CD4-positive, CD25-positive, alpha-beta regulatory T cell (primary cell): ENCODE data around the gene UBE2E2. TPM values are rescaled to one million over a fixed set of nuclear protein-coding genes. Genes with fewer than 3 reads are reported as not detected.

Experiments
- ATAC-seq, 2 donors: fragments of 150-1000 bp; cut with Tn5 transposase; one replicate each; pipeline ENCODE4 v1.10.0; 2021; ENCODE audit warnings: low read depth in 2 of 2, moderate number of reproducible peaks in 2 of 2, moderate library complexity in 1 of 2
- DNase-seq, 3 donors: peaks; one replicate each; pipeline versions ENCODE4 v3.0.0 to v3.0.0-alpha.2; 2012 to 2022; ENCODE audit warnings: mixed read lengths in 1 of 3
- H3K27ac ChIP-seq: one replicate; pipeline ENCODE4 v1.7.0; 2013; ENCODE audit warnings: mild to moderate bottlenecking, low read length; ENCODE audit not compliant: insufficient read depth, poor library complexity, severe bottlenecking
- H3K27me3 ChIP-seq: one replicate; pipeline ENCODE4 v1.7.0; 2013; ENCODE audit warnings: low read length; ENCODE audit not compliant: control insufficient read depth, insufficient read depth
- H3K36me3 ChIP-seq: one replicate; pipeline ENCODE4 v1.7.0; 2013; ENCODE audit warnings: mild to moderate bottlenecking, low read length, moderate library complexity; ENCODE audit not compliant: control insufficient read depth, insufficient read depth
- H3K4me1 ChIP-seq: 2 replicates; pipeline ENCODE4 v1.7.0; 2013; ENCODE audit warnings: mild to moderate bottlenecking, low read length; ENCODE audit not compliant: insufficient read depth, control insufficient read depth, poor library complexity, severe bottlenecking
- H3K4me3 ChIP-seq: one replicate; pipeline ENCODE4 v1.7.0; 2013; ENCODE audit warnings: low read depth, mild to moderate bottlenecking, low read length, moderate library complexity
- H3K9me3 ChIP-seq, 2 experiments: 1 replicate in 1 of 2; 2 replicates in 1 of 2; pipeline ENCODE4 v1.7.0; 2013; ENCODE audit warnings: low read length in 2 of 2, mild to moderate bottlenecking in 1 of 2, moderate library complexity in 1 of 2; ENCODE audit not compliant: control insufficient read depth in 2 of 2
- H3K27ac Mint-ChIP-seq, 3 donors: one replicate each; pipeline ENCODE4 v1.8.0; 2020 to 2022; ENCODE audit warnings: mild to moderate bottlenecking in 3 of 3, mixed read lengths in 3 of 3, moderate library complexity in 2 of 3
- H3K27me3 Mint-ChIP-seq: one replicate; pipeline ENCODE4 v1.8.0; 2022; ENCODE audit warnings: mild to moderate bottlenecking, mixed read lengths
- H3K36me3 Mint-ChIP-seq: one replicate; pipeline ENCODE4 v1.8.0; 2020; ENCODE audit warnings: mixed read lengths
- H3K4me1 Mint-ChIP-seq, 4 donors: one replicate each; pipeline ENCODE4 v1.8.0; 2020 to 2022; ENCODE audit warnings: mixed read lengths in 4 of 4, mild to moderate bottlenecking in 1 of 4
- H3K4me3 Mint-ChIP-seq, 4 donors: one replicate each; pipeline ENCODE4 v1.8.0; 2020 to 2022; ENCODE audit warnings: mild to moderate bottlenecking in 4 of 4, mixed read lengths in 4 of 4, moderate library complexity in 3 of 4
- H3K9me3 Mint-ChIP-seq, 7 donors: one replicate each; pipeline ENCODE4 v1.8.0; 2020 to 2022; ENCODE audit warnings: mixed read lengths in 7 of 7, mild to moderate bottlenecking in 3 of 7, moderate library complexity in 2 of 7
- polyA plus RNA-seq, 4 donors: library from polyadenylated mRNA; unstranded; fragments of 300-500 nt; fragmentation: Illumina TruSeq; gene quantifications; one replicate each; pipeline ENCODE4 v1.2.3, GENCODE V29; 2021
- total RNA-seq: library from RNA; stranded (reverse); gene quantifications from one replicate; pipeline ENCODE4 v1.2.3, GENCODE V29; 2022

Gene UBE2E2
- total and polyA plus RNA-seq, 5 donors from 2014 or later, result 0.81 to 9.6 (median 1.8) TPM

GRCh38 chr3:23626442-23626841 is 423.3 kb downstream of the UBE2E2 start:
- DNase-seq (no peak), ATAC-seq (no peak)
- Histone ChIP-seq H3K4me3 (no peak overlapping the region), H3K27ac (no peak overlapping the region), H3K27me3 (no peaks in the 10 kb centered on the region), H3K4me1 (no peaks in the 10 kb centered on the region), H3K9me3 (no peaks in the 10 kb centered on the region), H3K36me3 (no peaks in the 10 kb centered on the region)
- peak overlapping the region in 1 of 3 donors; percentile 27 for H3K27ac Mint-ChIP-seq
- H3K27me3 Mint-ChIP-seq, result no peaks in the 10 kb centered on the region
- peaks cover 0 to 20% (median 4%) of the 10 kb centered on the region in 7 donors for H3K9me3 Mint-ChIP-seq
- no peaks in the 10 kb centered on the region for H3K4me1 Mint-ChIP-seq
- H3K4me3 Mint-ChIP-seq, result no peak overlapping the region
- H3K36me3 Mint-ChIP-seq, result no peaks in the 10 kb centered on the region

GRCh38 chr3:23629181-23629894 is 426.2 kb downstream of the UBE2E2 start:
- no peak overlapping the region for H3K27ac Mint-ChIP-seq
- Histone ChIP-seq H3K4me3 (no peak overlapping the region), H3K27ac (no peak overlapping the region), H3K9me3 (no peaks in the 10 kb centered on the region), H3K36me3 (no peaks in the 10 kb centered on the region), H3K4me1 (no peaks in the 10 kb centered on the region), H3K27me3 (no peaks in the 10 kb centered on the region)
- H3K4me1 Mint-ChIP-seq, result no peaks in the 10 kb centered on the region
- H3K9me3 Mint-ChIP-seq, result peaks cover 0 to 13% (median 2%) of the 10 kb centered on the region in 7 donors
- ATAC-seq (no peak), DNase-seq (no peak)
- H3K36me3 Mint-ChIP-seq, result no peaks in the 10 kb centered on the region
- H3K4me3 Mint-ChIP-seq, result no peak overlapping the region
- no peaks in the 10 kb centered on the region for H3K27me3 Mint-ChIP-seq

- no peak for DNase-seq
- Mint-ChIP-seq H3K36me3 (no peaks in the 10 kb centered on the region), H3K4me1 (no peaks in the 10 kb centered on the region), H3K27me3 (no peaks in the 10 kb centered on the region), H3K27ac (no peak overlapping the region), H3K9me3 (peaks cover 0 to 3% (median 0%) of the 10 kb centered on the region in 7 donors), H3K4me3 (no peak overlapping the region)
- no peaks in the 10 kb centered on the region for H3K9me3 ChIP-seq
- no peaks in the 10 kb centered on the region for H3K36me3 ChIP-seq
- ATAC-seq, result no peak
- no peaks in the 10 kb centered on the region for H3K4me1 ChIP-seq
- no peaks in the 10 kb centered on the region for H3K27me3 ChIP-seq
- no peak overlapping the region for H3K27ac ChIP-seq
- no peak overlapping the region for H3K4me3 ChIP-seq
Measured at GRCh38 chr3:23633261-23633960, 430.3 kb downstream of the UBE2E2 start.

- H3K36me3 ChIP-seq, result no peaks in the 10 kb centered on the region
- Mint-ChIP-seq H3K27ac (no peak overlapping the region), H3K4me3 (no peak overlapping the region), H3K9me3 (peaks cover 0 to 5% (median 0%) of the 10 kb centered on the region in 7 donors), H3K4me1 (no peaks in the 10 kb centered on the region), H3K27me3 (no peaks in the 10 kb centered on the region), H3K36me3 (no peaks in the 10 kb centered on the region)
- H3K4me1 ChIP-seq, result no peaks in the 10 kb centered on the region
- no peak overlapping the region for H3K4me3 ChIP-seq
- H3K27ac ChIP-seq, result no peak overlapping the region
- H3K27me3 ChIP-seq, result no peaks in the 10 kb centered on the region
- DNase-seq (no peak), ATAC-seq (no peak)
- H3K9me3 ChIP-seq, result no peaks in the 10 kb centered on the region
Measured at GRCh38 chr3:23637339-23637738, 434.2 kb downstream of the UBE2E2 start.

GRCh38 chr3:23640471-23641146 is 437.5 kb downstream of the UBE2E2 start:
- ATAC-seq, result no peak
- Mint-ChIP-seq H3K27me3 (peaks cover 4% of the 10 kb centered on the region), H3K9me3 (peaks cover 0 to 5% (median 3%) of the 10 kb centered on the region in 7 donors), H3K36me3 (no peaks in the 10 kb centered on the region), H3K27ac (no peak overlapping the region), H3K4me3 (no peak overlapping the region), H3K4me1 (no peaks in the 10 kb centered on the region)
- no peaks in the 10 kb centered on the region for H3K36me3 ChIP-seq
- no peaks in the 10 kb centered on the region for H3K4me1 ChIP-seq
- no peaks in the 10 kb centered on the region for H3K27me3 ChIP-seq
- H3K9me3 ChIP-seq, result no peaks in the 10 kb centered on the region
- H3K27ac ChIP-seq, result no peak overlapping the region
- DNase-seq, result no peak
- H3K4me3 ChIP-seq, result no peak overlapping the region
